DND-41 (cell line): ENCODE data around the gene PRSS57.

ENCODE experiments used
- ATAC-seq: fragments of 200-7000 bp; cut with Tn5 transposase; 3 replicates; pipeline ENCODE4 v1.9.1; 2021; ENCODE audit warnings: low read depth; ENCODE audit not compliant: insufficient read depth
- DNase-seq: peaks from one replicate; pipeline ENCODE4 v3.0.0-alpha.2; 2020
- H2AFZ ChIP-seq: 2 replicates; pipeline ENCODE4 v1.6.0; 2012; ENCODE audit warnings: low read depth, low read length
- H3K27ac ChIP-seq: 2 replicates; pipeline ENCODE4 v1.5.1; 2012; ENCODE audit warnings: low read length, inconsistent platforms
- H3K27me3 ChIP-seq: fragments of 200-600 bp; sonication (generic); 2 replicates; pipeline ENCODE4 v1.6.0; 2012; ENCODE audit warnings: low read length, mild to moderate bottlenecking, inconsistent platforms; ENCODE audit not compliant: insufficient read depth, poor library complexity
- H3K36me3 ChIP-seq: 2 replicates; pipeline ENCODE4 v1.5.1; 2012; ENCODE audit warnings: low read length, inconsistent platforms; ENCODE audit not compliant: insufficient read depth
- H3K4me1 ChIP-seq: 2 replicates; pipeline ENCODE4 v1.5.1; 2012; ENCODE audit warnings: mild to moderate bottlenecking, low read length; ENCODE audit not compliant: insufficient read depth
- H3K4me2 ChIP-seq: 2 replicates; pipeline ENCODE4 v1.6.0; 2012; ENCODE audit warnings: mild to moderate bottlenecking, moderate library complexity, low read length, inconsistent platforms; ENCODE audit not compliant: insufficient read depth
- H3K4me3 ChIP-seq, 2 experiments: fragments of 200-600 bp in 1 of 2; shearing (Covaris generic) in 1 of 2; 2 replicates each; pipeline ENCODE4 v1.5.1; 2012 to 2016; ENCODE audit warnings: inconsistent platforms in 2 of 2, low read length in 2 of 2, mild to moderate bottlenecking in 2 of 2, low read depth in 1 of 2, moderate library complexity in 1 of 2
- H3K79me2 ChIP-seq: 2 replicates; pipeline ENCODE4 v1.6.0; 2012; ENCODE audit warnings: low read length, inconsistent platforms; ENCODE audit not compliant: insufficient read depth
- H3K9ac ChIP-seq: 2 replicates; pipeline ENCODE4 v1.6.0; 2012; ENCODE audit warnings: low read depth, mild to moderate bottlenecking, inconsistent platforms, low read length, moderate library complexity
- H3K9me3 ChIP-seq: 2 replicates; pipeline ENCODE4 v1.5.1; 2012; ENCODE audit warnings: low read length, moderate library complexity, mild to moderate bottlenecking, inconsistent platforms; ENCODE audit not compliant: insufficient read depth, severe bottlenecking
- H4K20me1 ChIP-seq: 2 replicates; pipeline ENCODE4 v1.6.0; 2012; ENCODE audit warnings: low read length; ENCODE audit not compliant: insufficient read depth
- EZH2 ChIP-seq: IDR thresholded peaks from 3 replicates; pipeline ENCODE4 v1.6.1; 2012; ENCODE audit warnings: borderline replicate concordance, low read depth, mild to moderate bottlenecking, moderate library complexity, low read length, inconsistent platforms; ENCODE audit not compliant: severe bottlenecking
- TF ChIP-seq, protein P1 (sequence below): IDR thresholded peaks from 2 replicates; pipeline ENCODE4 v1.5.1; 2012; ENCODE audit warnings: borderline replicate concordance, low read length, moderate library complexity, mild to moderate bottlenecking; ENCODE audit not compliant: poor library complexity, severe bottlenecking; ENCODE audit errors: extremely low read depth

Gene PRSS57

DNA sequence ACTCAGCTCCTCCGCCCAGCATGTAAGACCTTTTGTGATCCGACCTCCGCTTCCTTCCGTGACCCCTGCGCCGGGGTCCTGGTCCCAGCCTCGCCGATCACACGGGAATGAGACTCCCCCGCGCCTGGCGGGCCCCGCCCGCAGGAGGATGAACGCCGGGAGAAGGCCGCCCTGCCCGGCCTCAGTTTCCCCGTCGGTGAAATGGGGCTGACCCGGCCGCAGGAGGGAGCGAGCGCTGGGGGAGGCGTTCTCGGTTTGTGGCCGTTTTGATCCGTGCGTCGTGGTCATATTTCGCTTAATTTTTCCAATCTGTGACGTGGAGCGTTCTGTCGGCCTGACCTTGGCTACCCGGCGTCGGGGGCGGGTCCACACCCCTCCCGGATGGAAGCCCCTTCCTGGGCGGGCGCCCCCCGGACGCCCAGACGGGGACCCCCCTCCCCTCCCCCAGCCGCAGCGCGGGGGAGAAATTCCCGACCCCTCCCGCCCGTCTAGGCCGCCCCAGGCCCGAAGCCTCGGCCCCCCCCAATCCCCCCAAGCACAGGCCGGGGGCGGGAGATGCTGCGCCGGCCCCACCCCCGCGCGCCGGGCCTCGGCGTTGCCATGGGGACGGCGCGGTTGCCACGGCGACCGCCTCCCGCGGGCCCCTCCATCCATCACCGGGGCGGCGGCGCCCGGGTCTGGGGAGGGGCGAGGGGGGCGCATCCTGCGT lies 24.5 kb upstream of the PRSS57 start:
- H3K4me3 ChIP-seq = no peak overlapping the region
- H4K20me1 ChIP-seq = no peaks in the 10 kb centered on the region
- H3K27ac ChIP-seq = no peak overlapping the region
- no peaks in the 10 kb centered on the region for H3K27me3 ChIP-seq
- no peaks in the 10 kb centered on the region for H3K4me1 ChIP-seq
- no peaks in the 10 kb centered on the region for H3K79me2 ChIP-seq
- H3K36me3 ChIP-seq = no peaks in the 10 kb centered on the region
- no peak for ATAC-seq
- H3K9me3 ChIP-seq = peaks cover 7% of the 10 kb centered on the region
- DNase-seq = no peak
- H2AFZ ChIP-seq = no peak overlapping the region
- H3K9ac ChIP-seq = no peak overlapping the region
- no peak overlapping the region for H3K4me2 ChIP-seq
- no peak for TF ChIP-seq EZH2
- TF ChIP-seq, protein P1, sequence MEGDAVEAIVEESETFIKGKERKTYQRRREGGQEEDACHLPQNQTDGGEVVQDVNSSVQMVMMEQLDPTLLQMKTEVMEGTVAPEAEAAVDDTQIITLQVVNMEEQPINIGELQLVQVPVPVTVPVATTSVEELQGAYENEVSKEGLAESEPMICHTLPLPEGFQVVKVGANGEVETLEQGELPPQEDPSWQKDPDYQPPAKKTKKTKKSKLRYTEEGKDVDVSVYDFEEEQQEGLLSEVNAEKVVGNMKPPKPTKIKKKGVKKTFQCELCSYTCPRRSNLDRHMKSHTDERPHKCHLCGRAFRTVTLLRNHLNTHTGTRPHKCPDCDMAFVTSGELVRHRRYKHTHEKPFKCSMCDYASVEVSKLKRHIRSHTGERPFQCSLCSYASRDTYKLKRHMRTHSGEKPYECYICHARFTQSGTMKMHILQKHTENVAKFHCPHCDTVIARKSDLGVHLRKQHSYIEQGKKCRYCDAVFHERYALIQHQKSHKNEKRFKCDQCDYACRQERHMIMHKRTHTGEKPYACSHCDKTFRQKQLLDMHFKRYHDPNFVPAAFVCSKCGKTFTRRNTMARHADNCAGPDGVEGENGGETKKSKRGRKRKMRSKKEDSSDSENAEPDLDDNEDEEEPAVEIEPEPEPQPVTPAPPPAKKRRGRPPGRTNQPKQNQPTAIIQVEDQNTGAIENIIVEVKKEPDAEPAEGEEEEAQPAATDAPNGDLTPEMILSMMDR = no peak

DNA sequence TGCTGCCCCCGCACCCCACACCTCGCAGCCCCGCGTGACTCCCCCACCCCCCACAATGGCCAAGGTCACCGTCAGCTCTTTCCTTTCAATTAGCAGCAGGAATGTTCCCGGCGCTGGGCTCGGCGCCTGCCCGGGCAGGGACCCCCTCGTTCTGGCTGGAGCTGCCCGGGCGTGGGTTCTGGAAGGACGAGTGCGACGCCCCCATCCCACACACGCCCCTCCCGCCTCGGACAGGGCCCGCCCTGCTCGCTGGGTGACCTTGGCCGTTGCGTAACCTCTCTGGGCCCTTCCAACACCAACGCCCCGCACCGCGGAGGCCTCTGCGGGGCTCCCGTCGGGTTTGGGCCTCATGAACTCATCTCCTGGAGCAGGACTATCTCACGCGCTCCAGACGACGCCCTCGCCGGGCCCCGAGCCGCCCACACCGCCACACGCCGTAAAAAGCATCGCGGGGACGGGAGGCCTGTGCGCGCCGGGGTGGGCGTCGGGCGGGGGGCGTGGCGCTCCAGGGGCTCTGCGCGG lies 23.8 kb upstream of the PRSS57 start:
- no peak overlapping the region for H3K4me2 ChIP-seq
- no peaks in the 10 kb centered on the region for H3K36me3 ChIP-seq
- no peaks in the 10 kb centered on the region for H4K20me1 ChIP-seq
- H3K79me2 ChIP-seq = no peaks in the 10 kb centered on the region
- TF ChIP-seq, protein P1 = no peak
- no peak for TF ChIP-seq EZH2
- no peak for DNase-seq
- H3K4me1 ChIP-seq = no peaks in the 10 kb centered on the region
- H3K27ac ChIP-seq = no peak overlapping the region
- peaks cover 7% of the 10 kb centered on the region for H3K9me3 ChIP-seq
- no peak for ATAC-seq
- H3K4me3 ChIP-seq = no peak overlapping the region
- no peak overlapping the region for H3K9ac ChIP-seq
- H3K27me3 ChIP-seq = no peaks in the 10 kb centered on the region
- H2AFZ ChIP-seq = no peak overlapping the region

DNA sequence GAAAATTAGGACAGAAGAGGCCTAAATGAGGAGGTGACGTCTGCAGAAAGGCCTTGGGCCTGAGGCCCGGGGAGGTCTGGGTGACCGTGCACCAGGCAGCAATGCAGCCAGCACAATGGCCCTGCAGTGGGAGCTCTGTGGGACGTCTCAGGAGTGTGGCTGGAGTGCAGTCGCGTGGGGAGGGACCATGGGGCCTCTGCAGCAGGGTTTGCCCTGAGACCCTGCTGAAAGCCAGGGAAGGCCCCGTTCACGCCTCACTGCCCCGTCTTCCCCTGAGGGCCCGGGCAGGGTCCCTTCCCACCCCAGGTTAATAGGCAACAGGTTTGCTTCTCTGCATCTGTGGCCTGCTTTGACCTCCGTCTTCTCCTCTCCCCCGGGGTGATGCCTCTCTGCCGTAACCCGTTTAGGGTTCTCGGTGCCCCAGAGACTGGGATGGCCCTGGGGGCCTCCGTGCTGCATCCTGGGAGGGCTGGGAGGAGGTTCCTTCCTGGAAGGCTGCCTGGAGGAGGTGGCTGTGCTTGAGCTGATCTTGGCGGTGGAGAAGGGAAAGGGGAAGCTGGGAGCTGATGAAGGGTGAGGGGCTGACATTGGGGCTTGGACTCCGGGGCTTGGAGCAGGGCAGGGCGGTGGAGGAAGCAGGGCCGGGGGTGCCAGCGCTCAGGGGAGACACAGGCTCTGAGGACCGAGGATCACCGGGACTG lies 23.1 kb upstream of the PRSS57 start:
- Histone ChIP-seq H4K20me1 (no peaks in the 10 kb centered on the region), H3K9me3 (peaks cover 7% of the 10 kb centered on the region), H3K79me2 (no peaks in the 10 kb centered on the region), H3K36me3 (no peaks in the 10 kb centered on the region), H2AFZ (no peak overlapping the region), H3K4me1 (no peaks in the 10 kb centered on the region), H3K27ac (no peak overlapping the region), H3K9ac (no peak overlapping the region), H3K27me3 (no peaks in the 10 kb centered on the region), H3K4me2 (no peak overlapping the region), H3K4me3 (no peak overlapping the region)
- TF ChIP-seq, protein P1 = no peak
- TF ChIP-seq EZH2 = no peak
- DNase-seq (no peak), ATAC-seq (no peak)
